Upper lobe of left lung (tissue), 4 donors: ENCODE measurements around the gene STAT5A.
"Not testable (repeated sequence)": the region's sequence is repeated elsewhere in the genome, so short reads cannot be mapped to it uniquely, and the experiment has no call there.

Experiments used
- EP300 ChIP-seq, 4 donors: sonication (generic); formaldehyde crosslinking; IDR thresholded peaks; one replicate each; pipeline ENCODE4 v1.5.1; 2017; ENCODE audit warnings: antibody characterized with exemption in 4 of 4, control low read depth in 2 of 4
- POLR2A ChIP-seq, 4 donors: fragments of 450-650 bp; IDR thresholded peaks; one replicate each; pipeline ENCODE4 v1.5.1; 2016 to 2017; ENCODE audit warnings: antibody characterized with exemption in 4 of 4, mild to moderate bottlenecking in 2 of 4
- POLR2AphosphoS5 ChIP-seq, 2 donors: sonication (generic); formaldehyde crosslinking; IDR thresholded peaks; one replicate each; pipeline ENCODE4 v1.5.1; 2017; ENCODE audit warnings: antibody characterized with exemption in 2 of 2
- TF ChIP-seq, protein P1 (sequence below), 6 experiments: fragments of 450-650 bp in 4 of 6; fragments of 200-600 bp in 2 of 6; sonication (generic) in 2 of 6; IDR thresholded peaks; one replicate each; pipeline ENCODE4 v1.5.1; 2016 to 2019; ENCODE audit warnings: antibody characterized with exemption in 6 of 6

DNA sequence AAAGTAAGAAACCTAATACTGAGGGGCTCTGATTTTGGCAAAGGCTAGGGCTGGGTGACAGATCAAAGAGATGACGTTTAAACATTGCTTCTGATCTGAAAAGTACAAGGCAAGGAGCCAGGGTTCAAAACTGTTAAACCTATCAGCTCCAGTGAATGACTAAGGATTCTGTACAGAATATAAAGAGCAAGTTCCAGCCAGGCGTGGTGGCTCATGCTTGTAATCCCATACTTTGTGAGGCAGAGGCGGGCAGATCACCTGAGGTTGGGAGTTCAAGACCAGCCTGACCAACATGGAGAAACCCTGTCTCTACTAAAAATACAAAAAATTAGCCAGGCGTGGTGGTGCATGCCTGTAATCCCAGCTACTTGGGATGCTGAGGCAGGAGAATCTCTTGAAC lies 47.4 kb upstream of the STAT5A start:
- not testable (repeated sequence) for TF ChIP-seq POLR2A, POLR2AphosphoS5, EP300 (IDR thresholded peaks at IDR 0.05)
- TF ChIP-seq, protein P1, sequence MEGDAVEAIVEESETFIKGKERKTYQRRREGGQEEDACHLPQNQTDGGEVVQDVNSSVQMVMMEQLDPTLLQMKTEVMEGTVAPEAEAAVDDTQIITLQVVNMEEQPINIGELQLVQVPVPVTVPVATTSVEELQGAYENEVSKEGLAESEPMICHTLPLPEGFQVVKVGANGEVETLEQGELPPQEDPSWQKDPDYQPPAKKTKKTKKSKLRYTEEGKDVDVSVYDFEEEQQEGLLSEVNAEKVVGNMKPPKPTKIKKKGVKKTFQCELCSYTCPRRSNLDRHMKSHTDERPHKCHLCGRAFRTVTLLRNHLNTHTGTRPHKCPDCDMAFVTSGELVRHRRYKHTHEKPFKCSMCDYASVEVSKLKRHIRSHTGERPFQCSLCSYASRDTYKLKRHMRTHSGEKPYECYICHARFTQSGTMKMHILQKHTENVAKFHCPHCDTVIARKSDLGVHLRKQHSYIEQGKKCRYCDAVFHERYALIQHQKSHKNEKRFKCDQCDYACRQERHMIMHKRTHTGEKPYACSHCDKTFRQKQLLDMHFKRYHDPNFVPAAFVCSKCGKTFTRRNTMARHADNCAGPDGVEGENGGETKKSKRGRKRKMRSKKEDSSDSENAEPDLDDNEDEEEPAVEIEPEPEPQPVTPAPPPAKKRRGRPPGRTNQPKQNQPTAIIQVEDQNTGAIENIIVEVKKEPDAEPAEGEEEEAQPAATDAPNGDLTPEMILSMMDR (IDR thresholded peaks at IDR 0.05) = not testable (repeated sequence)
